ENCODE results near the gene GPR156.

DNA sequence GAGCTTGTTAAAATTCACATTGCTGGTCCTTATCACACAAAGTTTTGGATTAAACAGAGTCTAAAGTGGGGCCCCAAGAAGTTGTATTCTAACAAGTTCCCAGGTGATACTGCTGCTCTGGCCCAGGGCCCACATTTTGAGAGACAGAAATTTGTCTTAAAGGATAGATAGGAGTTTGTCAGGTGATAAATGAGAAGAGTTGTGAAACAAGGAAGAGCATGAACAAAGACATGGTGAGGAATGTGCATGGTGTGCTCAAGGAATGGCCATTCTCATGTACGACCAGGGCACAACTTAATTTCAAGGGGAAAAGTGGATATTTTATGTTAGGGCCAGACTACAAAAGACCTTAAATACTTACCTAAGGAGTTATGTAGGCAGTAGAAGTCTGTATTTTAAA, 75.6 kb downstream of the GPR156 start:
- TF ChIP-seq, protein P1, sequence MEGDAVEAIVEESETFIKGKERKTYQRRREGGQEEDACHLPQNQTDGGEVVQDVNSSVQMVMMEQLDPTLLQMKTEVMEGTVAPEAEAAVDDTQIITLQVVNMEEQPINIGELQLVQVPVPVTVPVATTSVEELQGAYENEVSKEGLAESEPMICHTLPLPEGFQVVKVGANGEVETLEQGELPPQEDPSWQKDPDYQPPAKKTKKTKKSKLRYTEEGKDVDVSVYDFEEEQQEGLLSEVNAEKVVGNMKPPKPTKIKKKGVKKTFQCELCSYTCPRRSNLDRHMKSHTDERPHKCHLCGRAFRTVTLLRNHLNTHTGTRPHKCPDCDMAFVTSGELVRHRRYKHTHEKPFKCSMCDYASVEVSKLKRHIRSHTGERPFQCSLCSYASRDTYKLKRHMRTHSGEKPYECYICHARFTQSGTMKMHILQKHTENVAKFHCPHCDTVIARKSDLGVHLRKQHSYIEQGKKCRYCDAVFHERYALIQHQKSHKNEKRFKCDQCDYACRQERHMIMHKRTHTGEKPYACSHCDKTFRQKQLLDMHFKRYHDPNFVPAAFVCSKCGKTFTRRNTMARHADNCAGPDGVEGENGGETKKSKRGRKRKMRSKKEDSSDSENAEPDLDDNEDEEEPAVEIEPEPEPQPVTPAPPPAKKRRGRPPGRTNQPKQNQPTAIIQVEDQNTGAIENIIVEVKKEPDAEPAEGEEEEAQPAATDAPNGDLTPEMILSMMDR (IDR thresholded peaks at IDR 0.05): no peak
- TF ChIP-seq POLR2A (IDR thresholded peaks at IDR 0.05) (no peak), EP300 (IDR thresholded peaks at IDR 0.05) (no peak), POLR2AphosphoS5 (IDR thresholded peaks at IDR 0.05) (no peak)

Data from upper lobe of left lung (tissue), 4 donors.